ENCODE measurements around the gene RBCK1.
"Not testable (repeated sequence)": the region's sequence is repeated elsewhere in the genome, so short reads cannot be mapped to it uniquely, and the experiment has no call there.

RBCK1 gene

GRCh38 chr20:376750-377149 lies 31.3 kb upstream of the RBCK1 start:
- H4K20me1 ChIP-seq (ENCODE audit: insufficient read depth, low read length) = no peaks in the 10 kb centered on the region
- H3K4me2 ChIP-seq (ENCODE audit: insufficient read depth, low read length) = no peak overlapping the region
- peaks cover 15% of the 10 kb centered on the region for H3K79me2 ChIP-seq (ENCODE audit: insufficient read depth, low read length)
- no peak overlapping the region for H2AFZ ChIP-seq (ENCODE audit: low read depth, low read length)
- H3K4me1 ChIP-seq (ENCODE audit: insufficient read depth, low read length) = peaks cover 24% of the 10 kb centered on the region
- no peaks in the 10 kb centered on the region for H3K36me3 ChIP-seq (ENCODE audit: insufficient read depth, low read length)
- H3K4me3 ChIP-seq (ENCODE audit: low read depth in 1 of 2, low read length in 2 of 2) = no peak overlapping the region
- no peak for TF ChIP-seq EZH2 (IDR thresholded peaks at IDR 0.05; ENCODE audit: borderline replicate concordance, low read depth, low read length, severe bottlenecking)
- no peak for TF ChIP-seq CTCF (IDR thresholded peaks at IDR 0.05; ENCODE audit: borderline replicate concordance, extremely low read depth, low read length, poor library complexity, severe bottlenecking)
- H3K27me3 ChIP-seq (ENCODE audit: insufficient read depth, low read length, poor library complexity) = no peaks in the 10 kb centered on the region
- H3K27ac ChIP-seq (ENCODE audit: low read length) = no peak overlapping the region
- ATAC-seq (ENCODE audit: insufficient read depth, low read depth) (no peak), DNase-seq (no peak)
- H3K9me3 ChIP-seq (ENCODE audit: insufficient read depth, low read length, severe bottlenecking) = no peaks in the 10 kb centered on the region
- no peak overlapping the region for H3K9ac ChIP-seq (ENCODE audit: low read depth, low read length)

GRCh38 chr20:377578-377977 lies 30.5 kb upstream of the RBCK1 start:
- not testable (repeated sequence) for H2AFZ ChIP-seq (ENCODE audit: low read depth, low read length); H3K4me2 ChIP-seq (ENCODE audit: insufficient read depth, low read length); ATAC-seq (ENCODE audit: insufficient read depth, low read depth); DNase-seq; H4K20me1 ChIP-seq (ENCODE audit: insufficient read depth, low read length); H3K36me3 ChIP-seq (ENCODE audit: insufficient read depth, low read length); H3K4me3 ChIP-seq (ENCODE audit: low read depth in 1 of 2, low read length in 2 of 2); H3K9ac ChIP-seq (ENCODE audit: low read depth, low read length); H3K27me3 ChIP-seq (ENCODE audit: insufficient read depth, low read length, poor library complexity); H3K27ac ChIP-seq (ENCODE audit: low read length); H3K9me3 ChIP-seq (ENCODE audit: insufficient read depth, low read length, severe bottlenecking)
- peaks cover 27% of the 10 kb centered on the region for H3K4me1 ChIP-seq (ENCODE audit: insufficient read depth, low read length)
- peaks cover 22% of the 10 kb centered on the region for H3K79me2 ChIP-seq (ENCODE audit: insufficient read depth, low read length)

- Histone ChIP-seq H3K4me3 (ENCODE audit: low read depth in 1 of 2, low read length in 2 of 2) (no peak overlapping the region), H3K9me3 (ENCODE audit: insufficient read depth, low read length, severe bottlenecking) (no peaks in the 10 kb centered on the region), H3K79me2 (ENCODE audit: insufficient read depth, low read length) (peaks cover 36% of the 10 kb centered on the region), H3K27ac (ENCODE audit: low read length) (no peak overlapping the region; the same call in 1 of the 2 replicates), H2AFZ (ENCODE audit: low read depth, low read length) (no peak overlapping the region), H4K20me1 (ENCODE audit: insufficient read depth, low read length) (peaks cover 19% of the 10 kb centered on the region), H3K36me3 (ENCODE audit: insufficient read depth, low read length) (peaks cover 18% of the 10 kb centered on the region), H3K9ac (ENCODE audit: low read depth, low read length) (0 out of 2 replicates have a peak overlapping the region, but pooled peaks have one; percentile 14), H3K4me2 (ENCODE audit: insufficient read depth, low read length) (no peak overlapping the region; the same call in 1 of the 2 replicates), H3K27me3 (ENCODE audit: insufficient read depth, low read length, poor library complexity) (no peaks in the 10 kb centered on the region), H3K4me1 (ENCODE audit: insufficient read depth, low read length) (peaks cover 39% of the 10 kb centered on the region)
- ATAC-seq (ENCODE audit: insufficient read depth, low read depth) (no peak), DNase-seq (no peak)
- TF ChIP-seq EZH2 (IDR thresholded peaks at IDR 0.05; ENCODE audit: borderline replicate concordance, low read depth, low read length, severe bottlenecking) (no peak), CTCF (IDR thresholded peaks at IDR 0.05; ENCODE audit: borderline replicate concordance, extremely low read depth, low read length, poor library complexity, severe bottlenecking) (no peak)
These were observed 29.1 kb upstream of the RBCK1 start for GRCh38 chr20:378961-379336.

GRCh38 chr20:380763-381580 lies 27.1 kb upstream of the RBCK1 start:
- ATAC-seq (ENCODE audit: insufficient read depth, low read depth) (peak; percentile 67), DNase-seq (peak; percentile 85)
- Histone ChIP-seq H3K9me3 (ENCODE audit: insufficient read depth, low read length, severe bottlenecking) (no peaks in the 10 kb centered on the region), H3K27me3 (ENCODE audit: insufficient read depth, low read length, poor library complexity) (no peaks in the 10 kb centered on the region), H3K4me1 (ENCODE audit: insufficient read depth, low read length) (peaks cover 41% of the 10 kb centered on the region), H3K79me2 (ENCODE audit: insufficient read depth, low read length) (peaks cover 52% of the 10 kb centered on the region), H3K4me3 (ENCODE audit: low read depth in 1 of 2, low read length in 2 of 2) (peak overlapping the region; percentile 56 to 74), H3K27ac (ENCODE audit: low read length) (peak overlapping the region; percentile 81), H3K36me3 (ENCODE audit: insufficient read depth, low read length) (peaks cover 30% of the 10 kb centered on the region), H2AFZ (ENCODE audit: low read depth, low read length) (peak overlapping the region; percentile 74), H3K4me2 (ENCODE audit: insufficient read depth, low read length) (peak overlapping the region; percentile 86), H3K9ac (ENCODE audit: low read depth, low read length) (peak overlapping the region; percentile 70), H4K20me1 (ENCODE audit: insufficient read depth, low read length) (peaks cover 30% of the 10 kb centered on the region)
- TF ChIP-seq CTCF (IDR thresholded peaks at IDR 0.05; ENCODE audit: borderline replicate concordance, extremely low read depth, low read length, poor library complexity, severe bottlenecking) (no peak), EZH2 (IDR thresholded peaks at IDR 0.05; ENCODE audit: borderline replicate concordance, low read depth, low read length, severe bottlenecking) (peak; percentile 56)

All from DND-41 (cell line).